ENCODE results near the gene KIAA0513.
A peak's percentile ranks its signal among the peaks of the same experiment; 100 is the strongest.

Gene KIAA0513

GRCh38 chr16:85003725-85004586 is 23.6 kb upstream of the KIAA0513 start:
- DNase-seq, result no peak
- Histone ChIP-seq H3K4me1 (ENCODE audit: control insufficient read depth, insufficient read depth, low read length, poor library complexity, severe bottlenecking) (peaks cover 7% of the 10 kb centered on the region), H3K9me3 (ENCODE audit: control insufficient read depth, low read length) (no peaks in the 10 kb centered on the region), H3K27me3 (replicated peaks; ENCODE audit: control insufficient read depth, insufficient read depth, low read length, poor library complexity, severe bottlenecking) (no peaks in the 10 kb centered on the region), H3K27ac (ENCODE audit: insufficient read depth, low read length, poor library complexity, severe bottlenecking) (no peak overlapping the region), H3K4me3 (ENCODE audit: insufficient read depth, low read depth, low read length, poor library complexity, severe bottlenecking) (no peak overlapping the region), H3K36me3 (ENCODE audit: control insufficient read depth, insufficient read depth, low read length) (no peaks in the 10 kb centered on the region)

GRCh38 chr16:85004587-85005205 is 22.9 kb upstream of the KIAA0513 start:
- Histone ChIP-seq H3K4me3 (ENCODE audit: insufficient read depth, low read depth, low read length, poor library complexity, severe bottlenecking) (no peak overlapping the region), H3K27ac (ENCODE audit: insufficient read depth, low read length, poor library complexity, severe bottlenecking) (no peak overlapping the region), H3K4me1 (ENCODE audit: control insufficient read depth, insufficient read depth, low read length, poor library complexity, severe bottlenecking) (peaks cover 7% of the 10 kb centered on the region), H3K9me3 (ENCODE audit: control insufficient read depth, low read length) (no peaks in the 10 kb centered on the region), H3K27me3 (replicated peaks; ENCODE audit: control insufficient read depth, insufficient read depth, low read length, poor library complexity, severe bottlenecking) (no peaks in the 10 kb centered on the region), H3K36me3 (ENCODE audit: control insufficient read depth, insufficient read depth, low read length) (no peaks in the 10 kb centered on the region)
- DNase-seq, result no peak

- H3K27ac ChIP-seq (ENCODE audit: insufficient read depth, low read length, poor library complexity, severe bottlenecking), result no peak overlapping the region
- H3K4me1 ChIP-seq (ENCODE audit: control insufficient read depth, insufficient read depth, low read length, poor library complexity, severe bottlenecking), result peaks cover 12% of the 10 kb centered on the region
- H3K4me3 ChIP-seq (ENCODE audit: insufficient read depth, low read depth, low read length, poor library complexity, severe bottlenecking), result no peak overlapping the region
- H3K9me3 ChIP-seq (ENCODE audit: control insufficient read depth, low read length), result no peaks in the 10 kb centered on the region
- no peaks in the 10 kb centered on the region for H3K27me3 ChIP-seq (replicated peaks; ENCODE audit: control insufficient read depth, insufficient read depth, low read length, poor library complexity, severe bottlenecking)
- no peak for DNase-seq
- H3K36me3 ChIP-seq (ENCODE audit: control insufficient read depth, insufficient read depth, low read length), result no peaks in the 10 kb centered on the region
These were observed 22.1 kb upstream of the KIAA0513 start for GRCh38 chr16:85005285-85006069.

- H3K27ac ChIP-seq (ENCODE audit: insufficient read depth, low read length, poor library complexity, severe bottlenecking), result no peak overlapping the region
- no peaks in the 10 kb centered on the region for H3K27me3 ChIP-seq (replicated peaks; ENCODE audit: control insufficient read depth, insufficient read depth, low read length, poor library complexity, severe bottlenecking)
- H3K9me3 ChIP-seq (ENCODE audit: control insufficient read depth, low read length), result no peaks in the 10 kb centered on the region
- peaks cover 18% of the 10 kb centered on the region for H3K4me1 ChIP-seq (ENCODE audit: control insufficient read depth, insufficient read depth, low read length, poor library complexity, severe bottlenecking)
- H3K36me3 ChIP-seq (ENCODE audit: control insufficient read depth, insufficient read depth, low read length), result no peaks in the 10 kb centered on the region
- no peak for DNase-seq
- no peak overlapping the region for H3K4me3 ChIP-seq (ENCODE audit: insufficient read depth, low read depth, low read length, poor library complexity, severe bottlenecking)
These were observed 21.0 kb upstream of the KIAA0513 start for GRCh38 chr16:85006639-85007038.

GRCh38 chr16:85007496-85008214 is 19.9 kb upstream of the KIAA0513 start:
- peaks cover 23% of the 10 kb centered on the region for H3K4me1 ChIP-seq (ENCODE audit: control insufficient read depth, insufficient read depth, low read length, poor library complexity, severe bottlenecking)
- H3K36me3 ChIP-seq (ENCODE audit: control insufficient read depth, insufficient read depth, low read length), result no peaks in the 10 kb centered on the region
- H3K27ac ChIP-seq (ENCODE audit: insufficient read depth, low read length, poor library complexity, severe bottlenecking), result no peak overlapping the region
- DNase-seq, result no peak
- no peak overlapping the region for H3K4me3 ChIP-seq (ENCODE audit: insufficient read depth, low read depth, low read length, poor library complexity, severe bottlenecking)
- no peaks in the 10 kb centered on the region for H3K9me3 ChIP-seq (ENCODE audit: control insufficient read depth, low read length)
- H3K27me3 ChIP-seq (replicated peaks; ENCODE audit: control insufficient read depth, insufficient read depth, low read length, poor library complexity, severe bottlenecking), result no peaks in the 10 kb centered on the region

GRCh38 chr16:85008271-85008670 is 19.3 kb upstream of the KIAA0513 start:
- H3K36me3 ChIP-seq (ENCODE audit: control insufficient read depth, insufficient read depth, low read length), result no peaks in the 10 kb centered on the region
- peaks cover 21% of the 10 kb centered on the region for H3K4me1 ChIP-seq (ENCODE audit: control insufficient read depth, insufficient read depth, low read length, poor library complexity, severe bottlenecking)
- H3K27ac ChIP-seq (ENCODE audit: insufficient read depth, low read length, poor library complexity, severe bottlenecking), result no peak overlapping the region
- H3K9me3 ChIP-seq (ENCODE audit: control insufficient read depth, low read length), result no peaks in the 10 kb centered on the region
- H3K27me3 ChIP-seq (replicated peaks; ENCODE audit: control insufficient read depth, insufficient read depth, low read length, poor library complexity, severe bottlenecking), result no peaks in the 10 kb centered on the region
- no peak overlapping the region for H3K4me3 ChIP-seq (ENCODE audit: insufficient read depth, low read depth, low read length, poor library complexity, severe bottlenecking)
- no peak for DNase-seq

- Histone ChIP-seq H3K27ac (ENCODE audit: insufficient read depth, low read length, poor library complexity, severe bottlenecking) (peak overlapping the region; percentile 97), H3K27me3 (replicated peaks; ENCODE audit: control insufficient read depth, insufficient read depth, low read length, poor library complexity, severe bottlenecking) (no peaks in the 10 kb centered on the region), H3K4me1 (ENCODE audit: control insufficient read depth, insufficient read depth, low read length, poor library complexity, severe bottlenecking) (peaks cover 16% of the 10 kb centered on the region), H3K36me3 (ENCODE audit: control insufficient read depth, insufficient read depth, low read length) (no peaks in the 10 kb centered on the region), H3K9me3 (ENCODE audit: control insufficient read depth, low read length) (no peaks in the 10 kb centered on the region), H3K4me3 (ENCODE audit: insufficient read depth, low read depth, low read length, poor library complexity, severe bottlenecking) (peak overlapping the region; percentile 92)
- DNase-seq, result no peak
These were observed 17.1 kb upstream of the KIAA0513 start for GRCh38 chr16:85010446-85010930.

- peak; percentile 72 to 77 (median 75) for DNase-seq
- Histone ChIP-seq H3K36me3 (ENCODE audit: control insufficient read depth, insufficient read depth, low read length) (no peaks in the 10 kb centered on the region), H3K27me3 (replicated peaks; ENCODE audit: control insufficient read depth, insufficient read depth, low read length, poor library complexity, severe bottlenecking) (no peaks in the 10 kb centered on the region), H3K4me3 (ENCODE audit: insufficient read depth, low read depth, low read length, poor library complexity, severe bottlenecking) (peak within 1 kb of the TSS; percentile 92), H3K4me1 (ENCODE audit: control insufficient read depth, insufficient read depth, low read length, poor library complexity, severe bottlenecking) (peaks cover 16% of the 10 kb centered on the region), H3K27ac (ENCODE audit: insufficient read depth, low read length, poor library complexity, severe bottlenecking) (peak within 1 kb of the TSS; percentile 97), H3K9me3 (ENCODE audit: control insufficient read depth, low read length) (no peaks in the 10 kb centered on the region)
These were observed 16.4 kb upstream of the KIAA0513 start, which contains the start of gene ZDHHC7 for GRCh38 chr16:85010931-85011845. Gene ZDHHC7 (minus strand): TSS chr16:85011535. CDS start chr16:84990618, 20,917 bp downstream.
